Neural cell (in vitro differentiated cells): ENCODE measurements around the gene PLXNC1. TPM values are rescaled to one million over a fixed set of nuclear protein-coding genes. Genes with fewer than 3 reads are reported as not detected.

ENCODE experiments used
- H2AFZ ChIP-seq: fragments of 200-600, 300-800 bp; sonication (generic), shearing (Covaris generic); 2 replicates; pipeline ENCODE4 v1.6.0; 2014; ENCODE audit warnings: low read depth, mild to moderate bottlenecking, antibody characterized with exemption, low read length, moderate library complexity
- H3F3A ChIP-seq: fragments of 200-600 bp; shearing (Covaris generic); 2 replicates; pipeline ENCODE4 v1.6.1; 2016; ENCODE audit warnings: mild to moderate bottlenecking, moderate library complexity, mixed read lengths, antibody characterized with exemption, low read length; ENCODE audit not compliant: insufficient read depth, poor library complexity, severe bottlenecking
- H3K27ac ChIP-seq: fragments of 200-600, 300-800 bp; sonication (generic), shearing (Covaris generic); 2 replicates; pipeline ENCODE4 v1.5.1; 2014; ENCODE audit warnings: mild to moderate bottlenecking, low read length, moderate library complexity
- H3K27me3 ChIP-seq: fragments of 300-800, 200-600 bp; sonication (generic), shearing (Covaris generic); 2 replicates; pipeline ENCODE4 v1.6.0; 2014; ENCODE audit warnings: mild to moderate bottlenecking, low read depth, low read length, moderate library complexity; ENCODE audit not compliant: insufficient read depth
- H3K36me3 ChIP-seq: fragments of 300-800, 200-600 bp; sonication (generic), shearing (Covaris generic); 2 replicates; pipeline ENCODE4 v1.5.1; 2014; ENCODE audit warnings: mild to moderate bottlenecking, antibody characterized with exemption, low read length, moderate library complexity; ENCODE audit not compliant: insufficient read depth
- H3K4me2 ChIP-seq: fragments of 300-800, 200-600 bp; sonication (generic), shearing (Covaris generic); 2 replicates; pipeline ENCODE4 v1.6.0; 2014; ENCODE audit warnings: mild to moderate bottlenecking, low read length
- H3K4me3 ChIP-seq: fragments of 300-800, 200-600 bp; sonication (generic), shearing (Covaris generic); 2 replicates; pipeline ENCODE4 v1.5.1; 2014; ENCODE audit warnings: mild to moderate bottlenecking, low read length, moderate library complexity
- H3K79me2 ChIP-seq: fragments of 200-600 bp; shearing (Covaris generic); replicated peaks from 2 replicates; pipeline ENCODE4 v1.6.0; 2014; ENCODE audit warnings: mild to moderate bottlenecking, low read length, moderate library complexity; ENCODE audit not compliant: insufficient read depth
- H3K9ac ChIP-seq: fragments of 300-800, 200-600 bp; sonication (generic), shearing (Covaris generic); 2 replicates; pipeline ENCODE4 v1.6.1; 2016; ENCODE audit warnings: mild to moderate bottlenecking, low read length, mixed read lengths
- H3K9me2 ChIP-seq: fragments of 200-600 bp; shearing (Covaris generic); 2 replicates; pipeline ENCODE4 v1.6.1; 2016; ENCODE audit warnings: mild to moderate bottlenecking, low read length, mixed read lengths; ENCODE audit not compliant: insufficient read depth
- H3K9me3 ChIP-seq: fragments of 200-600, 300-800 bp; sonication (generic), shearing (Covaris generic); 2 replicates; pipeline ENCODE4 v1.6.1; 2016; ENCODE audit warnings: mild to moderate bottlenecking, mixed run types, low read length, moderate library complexity, mixed read lengths
- H4K20me1 ChIP-seq: fragments of 200-600 bp; shearing (Covaris generic); 2 replicates; pipeline ENCODE4 v1.6.1; 2016; ENCODE audit warnings: mild to moderate bottlenecking, mixed run types; ENCODE audit not compliant: insufficient read depth
- CTCF ChIP-seq: fragments of 450-650 bp; IDR thresholded peaks from 2 replicates; pipeline ENCODE4 v1.5.1; 2014; ENCODE audit warnings: antibody characterized with exemption, mild to moderate bottlenecking, moderate library complexity; ENCODE audit not compliant: poor library complexity, severe bottlenecking
- EP300 ChIP-seq: fragments of 450-650 bp; conservative IDR thresholded peaks from 2 replicates; pipeline ENCODE4 v1.6.1; 2014; ENCODE audit warnings: antibody characterized with exemption, mild to moderate bottlenecking, moderate library complexity; ENCODE audit not compliant: poor library complexity, severe bottlenecking
- EZH2 ChIP-seq: fragments of 200-600, 300-800 bp; shearing (Covaris generic), sonication (generic); IDR thresholded peaks from 2 replicates; pipeline ENCODE4 v1.6.1; 2014; ENCODE audit warnings: antibody characterized with exemption, low read length, borderline replicate concordance, mild to moderate bottlenecking; ENCODE audit not compliant: insufficient read depth, poor library complexity, severe bottlenecking
- MXI1 ChIP-seq: fragments of 450-650 bp; conservative IDR thresholded peaks from 2 replicates; pipeline ENCODE4 v1.6.1; 2014; ENCODE audit warnings: antibody characterized with exemption, mild to moderate bottlenecking; ENCODE audit not compliant: poor library complexity, severe bottlenecking
- POLR2AphosphoS5 ChIP-seq: IDR thresholded peaks from 2 replicates; pipeline ENCODE4 v1.6.1; 2012
- RAD21 ChIP-seq: fragments of 450-650 bp; conservative IDR thresholded peaks from 2 replicates; pipeline ENCODE4 v1.6.1; 2014; ENCODE audit warnings: antibody characterized with exemption, mild to moderate bottlenecking, moderate library complexity
- REST ChIP-seq: IDR thresholded peaks from 2 replicates; pipeline ENCODE4 v1.6.1; 2012; ENCODE audit warnings: borderline replicate concordance
- SMC3 ChIP-seq: fragments of 450-650 bp; conservative IDR thresholded peaks from 2 replicates; pipeline ENCODE4 v1.6.1; 2014; ENCODE audit warnings: antibody characterized with exemption, mild to moderate bottlenecking, moderate library complexity; ENCODE audit not compliant: poor library complexity
- TAF1 ChIP-seq: IDR thresholded peaks from 2 replicates; pipeline ENCODE4 v1.6.1; 2012; ENCODE audit warnings: low read depth
- polyA plus RNA-seq: library from polyadenylated mRNA; depleted of rRNA; stranded (reverse); fragments of >200 nt; gene quantifications from 2 replicates; pipeline ENCODE4 v1.2.3, GENCODE V29; 2014

Gene PLXNC1
- polyA plus RNA-seq, 1 donor from 2014 or later, result 76.3 TPM

GRCh38 chr12:94287245-94287628 is 138.9 kb downstream of the PLXNC1 start:
- no peaks in the 10 kb centered on the region for H3K9me3 ChIP-seq

More at GRCh38 chr12:94287245-94287628, 138.9 kb downstream of the PLXNC1 start:
- no peak overlapping the region for H3K4me3 ChIP-seq
- H2AFZ ChIP-seq, result no peak overlapping the region
- no peaks in the 10 kb centered on the region for H3F3A ChIP-seq
- no peak overlapping the region for H3K4me2 ChIP-seq
- no peaks in the 10 kb centered on the region for H3K9me2 ChIP-seq
- no peaks in the 10 kb centered on the region for H3K27me3 ChIP-seq
- peaks cover 10% of the 10 kb centered on the region for H3K36me3 ChIP-seq
- no peak overlapping the region for H3K9ac ChIP-seq
- no peak overlapping the region for H3K27ac ChIP-seq
- TF ChIP-seq SMC3, result no peak
- TF ChIP-seq MXI1, result no peak
- no peak for TF ChIP-seq POLR2AphosphoS5
- TF ChIP-seq TAF1, result no peak
- no peak for TF ChIP-seq EZH2
- TF ChIP-seq REST, result no peak
- no peak for TF ChIP-seq CTCF
- TF ChIP-seq EP300, result no peak
- no peak for TF ChIP-seq RAD21
- no peaks in the 10 kb centered on the region for H4K20me1 ChIP-seq
- H3K79me2 ChIP-seq, result no peaks in the 10 kb centered on the region
